Keratinocyte (primary cell): Measurements from ENCODE around the gene ROBO2.

Source experiments
- EZH2 ChIP-seq: IDR thresholded peaks from one replicate; pipeline ENCODE4 v1.6.1; 2012; ENCODE audit warnings: inconsistent platforms, mild to moderate bottlenecking, low read length, moderate library complexity
- TF ChIP-seq, protein P1 (sequence below), 3 experiments: IDR thresholded peaks in 1 of 3; conservative IDR thresholded peaks in 1 of 3; optimal IDR thresholded peaks in 1 of 3; 2 replicates in 2 of 3; 3 replicates in 1 of 3; pipeline versions ENCODE3 to v1.5.1; 2011; ENCODE audit warnings: low read length in 3 of 3, mild to moderate bottlenecking in 3 of 3, moderate library complexity in 2 of 3, control low read depth in 1 of 3, inconsistent platforms in 1 of 3; ENCODE audit not compliant: insufficient read depth in 2 of 3; ENCODE audit errors: extremely low read depth in 1 of 3

GRCh38 chr3:77304700-77305021 lies 264.8 kb downstream of the ROBO2 start:
- TF ChIP-seq, protein P1, sequence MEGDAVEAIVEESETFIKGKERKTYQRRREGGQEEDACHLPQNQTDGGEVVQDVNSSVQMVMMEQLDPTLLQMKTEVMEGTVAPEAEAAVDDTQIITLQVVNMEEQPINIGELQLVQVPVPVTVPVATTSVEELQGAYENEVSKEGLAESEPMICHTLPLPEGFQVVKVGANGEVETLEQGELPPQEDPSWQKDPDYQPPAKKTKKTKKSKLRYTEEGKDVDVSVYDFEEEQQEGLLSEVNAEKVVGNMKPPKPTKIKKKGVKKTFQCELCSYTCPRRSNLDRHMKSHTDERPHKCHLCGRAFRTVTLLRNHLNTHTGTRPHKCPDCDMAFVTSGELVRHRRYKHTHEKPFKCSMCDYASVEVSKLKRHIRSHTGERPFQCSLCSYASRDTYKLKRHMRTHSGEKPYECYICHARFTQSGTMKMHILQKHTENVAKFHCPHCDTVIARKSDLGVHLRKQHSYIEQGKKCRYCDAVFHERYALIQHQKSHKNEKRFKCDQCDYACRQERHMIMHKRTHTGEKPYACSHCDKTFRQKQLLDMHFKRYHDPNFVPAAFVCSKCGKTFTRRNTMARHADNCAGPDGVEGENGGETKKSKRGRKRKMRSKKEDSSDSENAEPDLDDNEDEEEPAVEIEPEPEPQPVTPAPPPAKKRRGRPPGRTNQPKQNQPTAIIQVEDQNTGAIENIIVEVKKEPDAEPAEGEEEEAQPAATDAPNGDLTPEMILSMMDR (optimal IDR thresholded peaks at IDR 0.05 in 1 of 3, IDR thresholded peaks at IDR 0.05 in 1 of 3, conservative IDR thresholded peaks at IDR 0.05 in 1 of 3; ENCODE audit: extremely low read depth in 1 of 3, insufficient read depth in 2 of 3, low read length in 3 of 3), result no peak
- no peak for TF ChIP-seq EZH2
